ENCODE results near the gene CROCC. TPM values are rescaled to one million over a fixed set of nuclear protein-coding genes. Genes with fewer than 3 reads are reported as not detected.
A peak's percentile ranks its signal among the peaks of the same experiment; 100 is the strongest.
"Not testable (repeated sequence)": the region's sequence is repeated elsewhere in the genome, so short reads cannot be mapped to it uniquely, and the experiment has no call there.

Gene CROCC
- 10 to 100 TPM; 10.2 to 73.5 (median 32.9) TPM for total RNA-seq

GRCh38 chr1:16921391-16922185 lies at the start of gene CROCC:
TSS of gene CROCC (plus strand) at chr1:16921931. CDS start at chr1:16922019, 88 bp downstream.
- Histone ChIP-seq H3K4me3 (no peak within 1 kb of the TSS), H3K4me1 (peaks cover 0 to 5% of the 10 kb centered on the region in 2 donors), H3K36me3 (no peaks in the 10 kb centered on the region), H3K27ac (no peak within 1 kb of the TSS), H3K9me3 (no peaks in the 10 kb centered on the region), H3K27me3 (no peaks in the 10 kb centered on the region)
- DNase-seq = no peak
- intact Hi-C loops (cut with DNase I; ENCODE audit: low total_unique reads) = no loop called here
- TF ChIP-seq POLR2A (IDR thresholded peaks at IDR 0.05) = no peak
- TF ChIP-seq CTCF (IDR thresholded peaks at IDR 0.05) = no peak

- H3K4me1 ChIP-seq; H3K27me3 ChIP-seq; H3K36me3 ChIP-seq; H3K9me3 ChIP-seq; intact Hi-C loops (cut with DNase I; ENCODE audit: low total_unique reads): not testable (repeated sequence)
- peak; percentile 77 to 86 for DNase-seq
- peak overlapping the region in 1 of 2 donors; percentile 16 for H3K4me3 ChIP-seq
- peak overlapping the region in 1 of 2 donors; percentile 58 for H3K27ac ChIP-seq
These were observed 49.3 kb upstream of the CROCC start for GRCh38 chr1:16872152-16873075.

- H3K9me3 ChIP-seq; H3K27me3 ChIP-seq; intact Hi-C loops (cut with DNase I; ENCODE audit: low total_unique reads); H3K36me3 ChIP-seq; H3K4me1 ChIP-seq: not testable (repeated sequence)
- Histone ChIP-seq H3K4me3 (peak overlapping the region in 1 of 2 donors; percentile 16), H3K27ac (peak overlapping the region in 1 of 2 donors; percentile 62)
- DNase-seq = peak; percentile 71
These were observed 48.5 kb upstream of the CROCC start for GRCh38 chr1:16873076-16873879.

- H3K27me3 ChIP-seq = peaks cover 0 to 10% of the 10 kb centered on the region in 2 donors
These were observed 46.6 kb upstream of the CROCC start for GRCh38 chr1:16874968-16875765.

GRCh38 chr1:16881742-16882141 lies 40.0 kb upstream of the CROCC start:
- H3K4me1 ChIP-seq; H3K4me3 ChIP-seq; H3K36me3 ChIP-seq; H3K27ac ChIP-seq; DNase-seq; H3K27me3 ChIP-seq; H3K9me3 ChIP-seq; intact Hi-C loops (cut with DNase I; ENCODE audit: low total_unique reads): not testable (repeated sequence)

More at GRCh38 chr1:16874968-16875765, 46.6 kb upstream of the CROCC start:
- H3K4me3 ChIP-seq; H3K4me1 ChIP-seq; H3K27ac ChIP-seq; intact Hi-C loops (cut with DNase I; ENCODE audit: low total_unique reads); H3K36me3 ChIP-seq; H3K9me3 ChIP-seq; DNase-seq: not testable (repeated sequence)

- H3K36me3 ChIP-seq = no peaks in the 10 kb centered on the region
- peaks cover 0 to 3% of the 10 kb centered on the region in 2 donors for H3K27me3 ChIP-seq
- intact Hi-C loops (cut with DNase I; ENCODE audit: low total_unique reads) = no loop called here
- no peaks in the 10 kb centered on the region for H3K9me3 ChIP-seq
- no peaks in the 10 kb centered on the region for H3K4me1 ChIP-seq
- DNase-seq = no peak
- H3K4me3 ChIP-seq = no peak overlapping the region
- H3K27ac ChIP-seq = no peak overlapping the region
- TF ChIP-seq POLR2A (IDR thresholded peaks at IDR 0.05) (no peak), CTCF (IDR thresholded peaks at IDR 0.05) (no peak)
These were observed 38.7 kb upstream of the CROCC start for GRCh38 chr1:16882986-16883385.

GRCh38 chr1:16884487-16884886 lies 37.2 kb upstream of the CROCC start:
- H3K4me1 ChIP-seq; H3K27ac ChIP-seq; H3K9me3 ChIP-seq; H3K4me3 ChIP-seq; H3K27me3 ChIP-seq; intact Hi-C loops (cut with DNase I; ENCODE audit: low total_unique reads); H3K36me3 ChIP-seq; DNase-seq: not testable (repeated sequence)

Data from uterus (tissue), 4 donors.